ENCODE results near the gene HSD17B2.
"Not testable (repeated sequence)": the region's sequence is repeated elsewhere in the genome, so short reads cannot be mapped to it uniquely, and the experiment has no call there.

HSD17B2 gene

GRCh38 chr16:82137822-82138167, 102.7 kb downstream of the HSD17B2 start:
- Histone ChIP-seq H3K4me3 (ENCODE audit: low read length, poor library complexity, severe bottlenecking) (peak overlapping the region; percentile 81), H3K9me2 (replicated peaks; ENCODE audit: low read depth, low read length) (no peaks in the 10 kb centered on the region), H3K4me2 (ENCODE audit: low read depth, low read length, poor library complexity, severe bottlenecking) (peak overlapping the region; percentile 80), H3F3A (ENCODE audit: low read depth) (no peaks in the 10 kb centered on the region), H4K20me1 (ENCODE audit: insufficient read depth, low read length, poor library complexity, severe bottlenecking) (no peaks in the 10 kb centered on the region), H3K9ac (ENCODE audit: low read depth, low read length, poor library complexity, severe bottlenecking) (peak overlapping the region; percentile 81), H3K4me1 (ENCODE audit: insufficient read depth, low read length, poor library complexity, severe bottlenecking) (peaks cover 53% of the 10 kb centered on the region), H2AFZ (ENCODE audit: low read length) (no peak overlapping the region), H3K27me3 (ENCODE audit: insufficient read depth, low read length, poor library complexity, severe bottlenecking) (no peaks in the 10 kb centered on the region), H3K36me3 (ENCODE audit: insufficient read depth, low read length) (no peaks in the 10 kb centered on the region), H3K9me3 (ENCODE audit: insufficient read depth, low read depth, low read length) (no peaks in the 10 kb centered on the region), H3K79me2 (ENCODE audit: insufficient read depth, low read length) (peaks cover 33% of the 10 kb centered on the region)
- TF ChIP-seq EZH2phosphoT487 (IDR thresholded peaks at IDR 0.05; ENCODE audit: borderline replicate concordance) (no peak), CTCF (conservative IDR thresholded peaks at IDR 0.05; ENCODE audit: low read length) (no peak)

- Histone ChIP-seq H3K9me2 (replicated peaks; ENCODE audit: low read depth, low read length) (no peaks in the 10 kb centered on the region), H3K27me3 (ENCODE audit: insufficient read depth, low read length, poor library complexity, severe bottlenecking) (no peaks in the 10 kb centered on the region), H2AFZ (ENCODE audit: low read length) (peak overlapping the region; percentile 48; the same call in 1 of the 2 replicates), H3K4me1 (ENCODE audit: insufficient read depth, low read length, poor library complexity, severe bottlenecking) (peaks cover 48% of the 10 kb centered on the region), H4K20me1 (ENCODE audit: insufficient read depth, low read length, poor library complexity, severe bottlenecking) (no peaks in the 10 kb centered on the region), H3F3A (ENCODE audit: low read depth) (no peaks in the 10 kb centered on the region), H3K4me2 (ENCODE audit: low read depth, low read length, poor library complexity, severe bottlenecking) (peak overlapping the region; percentile 80), H3K4me3 (ENCODE audit: low read length, poor library complexity, severe bottlenecking) (peak overlapping the region; percentile 81), H3K9ac (ENCODE audit: low read depth, low read length, poor library complexity, severe bottlenecking) (peak overlapping the region; percentile 81), H3K36me3 (ENCODE audit: insufficient read depth, low read length) (no peaks in the 10 kb centered on the region), H3K79me2 (ENCODE audit: insufficient read depth, low read length) (peaks cover 33% of the 10 kb centered on the region), H3K9me3 (ENCODE audit: insufficient read depth, low read depth, low read length) (no peaks in the 10 kb centered on the region)
- no peak for TF ChIP-seq EZH2phosphoT487 (IDR thresholded peaks at IDR 0.05; ENCODE audit: borderline replicate concordance)
- no peak for TF ChIP-seq CTCF (conservative IDR thresholded peaks at IDR 0.05; ENCODE audit: low read length)
Measured at GRCh38 chr16:82138478-82139285, 103.6 kb downstream of the HSD17B2 start.

GRCh38 chr16:82139286-82139571, 104.2 kb downstream of the HSD17B2 start:
- Histone ChIP-seq H3K4me1 (ENCODE audit: insufficient read depth, low read length, poor library complexity, severe bottlenecking) (peaks cover 44% of the 10 kb centered on the region), H3K9ac (ENCODE audit: low read depth, low read length, poor library complexity, severe bottlenecking) (peak overlapping the region; percentile 81), H3K79me2 (ENCODE audit: insufficient read depth, low read length) (peaks cover 33% of the 10 kb centered on the region), H3K4me3 (ENCODE audit: low read length, poor library complexity, severe bottlenecking) (peak overlapping the region; percentile 81), H3K4me2 (ENCODE audit: low read depth, low read length, poor library complexity, severe bottlenecking) (peak overlapping the region; percentile 80)
- not testable (repeated sequence) for H3K9me2 ChIP-seq (replicated peaks; ENCODE audit: low read depth, low read length); H4K20me1 ChIP-seq (ENCODE audit: insufficient read depth, low read length, poor library complexity, severe bottlenecking); H3K36me3 ChIP-seq (ENCODE audit: insufficient read depth, low read length); H2AFZ ChIP-seq (ENCODE audit: low read length); H3F3A ChIP-seq (ENCODE audit: low read depth); H3K27me3 ChIP-seq (ENCODE audit: insufficient read depth, low read length, poor library complexity, severe bottlenecking); H3K9me3 ChIP-seq (ENCODE audit: insufficient read depth, low read depth, low read length)

GRCh38 chr16:82146556-82146955, 111.5 kb downstream of the HSD17B2 start:
- H3F3A ChIP-seq (ENCODE audit: low read depth): no peaks in the 10 kb centered on the region
- TF ChIP-seq CTCF (conservative IDR thresholded peaks at IDR 0.05; ENCODE audit: low read length) (no peak), EZH2phosphoT487 (IDR thresholded peaks at IDR 0.05; ENCODE audit: borderline replicate concordance) (no peak)
- no peaks in the 10 kb centered on the region for H3K27me3 ChIP-seq (ENCODE audit: insufficient read depth, low read length, poor library complexity, severe bottlenecking)
- H3K4me1 ChIP-seq (ENCODE audit: insufficient read depth, low read length, poor library complexity, severe bottlenecking): no peaks in the 10 kb centered on the region
- H3K4me3 ChIP-seq (ENCODE audit: low read length, poor library complexity, severe bottlenecking): no peak overlapping the region
- no peaks in the 10 kb centered on the region for H3K79me2 ChIP-seq (ENCODE audit: insufficient read depth, low read length)
- H4K20me1 ChIP-seq (ENCODE audit: insufficient read depth, low read length, poor library complexity, severe bottlenecking): no peaks in the 10 kb centered on the region
- peaks cover 21% of the 10 kb centered on the region; the same call in 1 of the 2 replicates for H3K36me3 ChIP-seq (ENCODE audit: insufficient read depth, low read length)
- H3K4me2 ChIP-seq (ENCODE audit: low read depth, low read length, poor library complexity, severe bottlenecking): no peak overlapping the region
- H3K9me3 ChIP-seq (ENCODE audit: insufficient read depth, low read depth, low read length): no peaks in the 10 kb centered on the region
- H3K9me2 ChIP-seq (replicated peaks; ENCODE audit: low read depth, low read length): no peaks in the 10 kb centered on the region
- H3K9ac ChIP-seq (ENCODE audit: low read depth, low read length, poor library complexity, severe bottlenecking): no peak overlapping the region
- H2AFZ ChIP-seq (ENCODE audit: low read length): no peak overlapping the region

Data from Loucy (cell line).